Measurements from ENCODE around the gene DENR. TPM values are rescaled to one million over a fixed set of nuclear protein-coding genes. Genes with fewer than 3 reads are reported as not detected.

The DENR gene
- total and polyA plus RNA-seq, 7 donors, result 26.4 to 44.9 (median 31.9) TPM

- 47 to 94% methylated on average over 1 of the region's 1 CpG for whole genome bisulfite sequencing, 2 donors
- Histone ChIP-seq H3K36me3 (peaks cover 4 to 41% (median 14%) of the 10 kb centered on the region in 4 donors), H3K27me3 (no peaks in the 10 kb centered on the region), H3K9me3 (no peaks in the 10 kb centered on the region), H3K4me1 (peaks cover 0 to 20% (median 16%) of the 10 kb centered on the region in 4 donors), H3K27ac (no peak overlapping the region), H3K4me3 (no peak overlapping the region)
- no peak for DNase-seq
- intact Hi-C loops (cut with DNase I), result loop anchor here (10.0 kb wide), 1 partner anchor 880 kb away; the partner anchor contains the start of genes EIF2B1 and GTF2H3
- TF ChIP-seq POLR2AphosphoS5 (IDR thresholded peaks at IDR 0.05), result no peak
- no peak for TF ChIP-seq POLR2A (IDR thresholded peaks at IDR 0.05)
- TF ChIP-seq, protein P1, sequence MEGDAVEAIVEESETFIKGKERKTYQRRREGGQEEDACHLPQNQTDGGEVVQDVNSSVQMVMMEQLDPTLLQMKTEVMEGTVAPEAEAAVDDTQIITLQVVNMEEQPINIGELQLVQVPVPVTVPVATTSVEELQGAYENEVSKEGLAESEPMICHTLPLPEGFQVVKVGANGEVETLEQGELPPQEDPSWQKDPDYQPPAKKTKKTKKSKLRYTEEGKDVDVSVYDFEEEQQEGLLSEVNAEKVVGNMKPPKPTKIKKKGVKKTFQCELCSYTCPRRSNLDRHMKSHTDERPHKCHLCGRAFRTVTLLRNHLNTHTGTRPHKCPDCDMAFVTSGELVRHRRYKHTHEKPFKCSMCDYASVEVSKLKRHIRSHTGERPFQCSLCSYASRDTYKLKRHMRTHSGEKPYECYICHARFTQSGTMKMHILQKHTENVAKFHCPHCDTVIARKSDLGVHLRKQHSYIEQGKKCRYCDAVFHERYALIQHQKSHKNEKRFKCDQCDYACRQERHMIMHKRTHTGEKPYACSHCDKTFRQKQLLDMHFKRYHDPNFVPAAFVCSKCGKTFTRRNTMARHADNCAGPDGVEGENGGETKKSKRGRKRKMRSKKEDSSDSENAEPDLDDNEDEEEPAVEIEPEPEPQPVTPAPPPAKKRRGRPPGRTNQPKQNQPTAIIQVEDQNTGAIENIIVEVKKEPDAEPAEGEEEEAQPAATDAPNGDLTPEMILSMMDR (IDR thresholded peaks at IDR 0.05), result no peak
- no peak for TF ChIP-seq EP300 (IDR thresholded peaks at IDR 0.05)
These were observed 2.2 kb downstream of the DENR start for GRCh38 chr12:122754790-122755189.

- no peak for TF ChIP-seq POLR2A (IDR thresholded peaks at IDR 0.05)
- no peak for TF ChIP-seq EP300 (IDR thresholded peaks at IDR 0.05)
- no peak for TF ChIP-seq POLR2AphosphoS5 (IDR thresholded peaks at IDR 0.05)
- H3K9me3 ChIP-seq, result no peaks in the 10 kb centered on the region
- 90 to 92% methylated on average over 1 of the region's 1 CpG for WGBS, 2 donors
- intact Hi-C loops (cut with DNase I), result loop anchor here (10.0 kb wide), 1 partner anchor 877 kb away; the partner anchor contains the start of genes EIF2B1 and GTF2H3
- H3K4me1 ChIP-seq, result peaks cover 0 to 14% (median 10%) of the 10 kb centered on the region in 4 donors
- no peak overlapping the region for H3K4me3 ChIP-seq
- H3K27ac ChIP-seq, result no peak overlapping the region
- H3K36me3 ChIP-seq, result peaks cover 4 to 49% (median 22%) of the 10 kb centered on the region in 4 donors
- no peaks in the 10 kb centered on the region for H3K27me3 ChIP-seq
- DNase-seq, result no peak
These were observed 4.9 kb downstream of the DENR start for GRCh38 chr12:122757568-122757967.

DNA sequence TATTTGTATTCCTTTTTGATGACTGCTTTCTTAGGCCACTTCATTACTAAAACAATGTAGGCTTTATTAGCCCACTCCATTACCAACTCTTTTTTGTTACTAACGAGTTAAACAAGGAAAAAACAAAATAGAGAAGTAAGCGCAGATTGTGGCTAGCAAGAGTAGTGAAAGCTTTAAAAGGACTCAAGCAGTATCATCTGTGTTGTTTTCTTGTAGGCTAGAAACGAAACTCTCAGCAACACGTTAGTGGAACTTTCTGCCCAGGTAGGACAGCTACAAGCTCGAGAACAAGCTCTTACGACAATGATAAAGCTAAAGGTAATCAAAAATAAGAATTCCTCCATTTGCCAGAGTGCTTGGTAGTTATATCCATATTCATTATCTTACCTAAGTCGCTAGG lies 32.9 kb downstream of the DENR start:
- Histone ChIP-seq H3K27ac (no peak overlapping the region), H3K9me3 (no peaks in the 10 kb centered on the region), H3K4me1 (no peaks in the 10 kb centered on the region), H3K4me3 (no peak overlapping the region), H3K36me3 (no peaks in the 10 kb centered on the region), H3K27me3 (no peaks in the 10 kb centered on the region)
- no peak for TF ChIP-seq POLR2A (IDR thresholded peaks at IDR 0.05)
- TF ChIP-seq POLR2AphosphoS5 (IDR thresholded peaks at IDR 0.05), result no peak
- intact Hi-C loops (cut with DNase I), result no loop called here
- no peak for DNase-seq
- WGBS, 2 donors, result 84 to 85% methylated on average over 7 of the region's 7 CpGs

- no peak overlapping the region for H3K27ac ChIP-seq
- no peak overlapping the region for H3K4me3 ChIP-seq
- no peaks in the 10 kb centered on the region for H3K36me3 ChIP-seq
- H3K27me3 ChIP-seq, result no peaks in the 10 kb centered on the region
- no peaks in the 10 kb centered on the region for H3K9me3 ChIP-seq
- no peaks in the 10 kb centered on the region for H3K4me1 ChIP-seq
- TF ChIP-seq, protein P1 (IDR thresholded peaks at IDR 0.05), result no peak
- TF ChIP-seq POLR2A (IDR thresholded peaks at IDR 0.05), result no peak
- no peak for TF ChIP-seq POLR2AphosphoS5 (IDR thresholded peaks at IDR 0.05)
- TF ChIP-seq EP300 (IDR thresholded peaks at IDR 0.05), result no peak
- intact Hi-C loops (cut with DNase I), result no loop called here
- WGBS, 2 donors, result 72 to 85% methylated on average over 4 of the region's 4 CpGs
- no peak for DNase-seq
These were observed 35.8 kb downstream of the DENR start for GRCh38 chr12:122788387-122788786.

DNA sequence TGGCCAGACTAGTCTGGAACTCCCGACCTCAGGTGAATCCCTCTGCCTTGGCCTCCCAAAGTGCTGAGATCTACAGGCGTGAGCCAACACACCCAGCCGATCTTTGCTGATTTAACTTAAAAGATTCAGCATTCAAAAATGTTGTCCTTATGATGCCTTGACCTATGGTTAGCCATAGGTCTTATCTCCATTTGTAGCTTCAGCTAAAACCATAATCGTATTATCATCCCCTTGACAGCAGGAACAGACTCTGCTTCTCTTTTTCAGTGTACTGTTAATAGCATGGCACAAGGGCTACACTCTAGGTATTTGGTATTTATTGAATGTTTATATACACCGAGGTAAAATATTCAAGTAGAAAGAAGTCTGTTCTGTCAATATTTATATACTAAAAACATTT lies 37.0 kb downstream of the DENR start:
- 83 to 86% methylated on average over 5 of the region's 5 CpGs for WGBS, 2 donors
- no peaks in the 10 kb centered on the region for H3K4me1 ChIP-seq
- intact Hi-C loops (cut with DNase I), result no loop called here
- H3K36me3 ChIP-seq, result no peaks in the 10 kb centered on the region
- H3K27ac ChIP-seq, result no peak overlapping the region
- TF ChIP-seq EP300 (IDR thresholded peaks at IDR 0.05) (no peak), POLR2AphosphoS5 (IDR thresholded peaks at IDR 0.05) (no peak), POLR2A (IDR thresholded peaks at IDR 0.05) (no peak)
- TF ChIP-seq, protein P1 (IDR thresholded peaks at IDR 0.05), result no peak
- H3K4me3 ChIP-seq, result no peak overlapping the region
- H3K9me3 ChIP-seq, result no peaks in the 10 kb centered on the region
- no peak for DNase-seq
- no peaks in the 10 kb centered on the region for H3K27me3 ChIP-seq

Measured in sigmoid colon (tissue), 7 donors.